Measurements from ENCODE around the gene MTA3. TPM values are rescaled to one million over a fixed set of nuclear protein-coding genes. Genes with fewer than 3 reads are reported as not detected.

MTA3 gene
- total and polyA plus RNA-seq, 2 of the 8 experiments (the other 6 are each of a cell fraction or from before 2014, with no cell fraction given), result 125 to 184 TPM

GRCh38 chr2:42567806-42568400 is 529 bp upstream of the MTA3 start (continued):
- TF ChIP-seq RNF2 (IDR thresholded peaks at IDR 0.05; ENCODE audit: borderline replicate concordance, low read depth, low read length, missing control alignments, poor library complexity, severe bottlenecking) (no peak), SIN3A (conservative IDR thresholded peaks at IDR 0.05 in 1 of 2, IDR thresholded peaks at IDR 0.05 in 1 of 2; ENCODE audit: low read depth in 1 of 2, low read length in 2 of 2) (0 out of 4 replicates have a peak, but pooled peaks of 1 of the 2 experiments have one; percentile 35), TEAD4 (IDR thresholded peaks at IDR 0.05; ENCODE audit: low read depth, low read length) (0 out of 2 replicates have a peak, but pooled peaks have one; percentile 34), BCL11A (IDR thresholded peaks at IDR 0.05; ENCODE audit: low read depth in 2 of 2, low read length in 2 of 2) (no peak), POLR2AphosphoS5 (IDR thresholded peaks at IDR 0.05; ENCODE audit: low read depth, low read length) (no peak), JUND (IDR thresholded peaks at IDR 0.05; ENCODE audit: low read length) (0 out of 2 replicates have a peak, but pooled peaks have one; percentile 5), RXRA (IDR thresholded peaks at IDR 0.05; ENCODE audit: insufficient read depth, low read depth, low read length) (0 out of 2 replicates have a peak, but pooled peaks have one; percentile 22), SP1 (IDR thresholded peaks at IDR 0.05; ENCODE audit: low read depth, low read length) (peak; percentile 52; the same call in 1 of the 2 replicates), SAP30 (IDR thresholded peaks at IDR 0.05; ENCODE audit: insufficient read depth, insufficient replicate concordance, low read length) (no peak), TCF12 (IDR thresholded peaks at IDR 0.05; ENCODE audit: low read depth, low read length) (0 out of 2 replicates have a peak, but pooled peaks have one; percentile 10), HDAC6 (IDR thresholded peaks at IDR 0.05; ENCODE audit: low read depth, low read length) (no peak), CHD2 (IDR thresholded peaks at IDR 0.05; ENCODE audit: low read length) (no peak), KDM4A (IDR thresholded peaks at IDR 0.05; ENCODE audit: low read depth, low read length, severe bottlenecking) (peak; percentile 7), KDM1A (IDR thresholded peaks at IDR 0.05; ENCODE audit: borderline replicate concordance, low read length) (peak; percentile 24; the same call in 1 of the 2 replicates), PHF8 (conservative IDR thresholded peaks at IDR 0.05; ENCODE audit: low read depth, low read length) (no peak), CHD1 (IDR thresholded peaks at IDR 0.05; ENCODE audit: low read depth, low read length) (no peak), NRF1 (IDR thresholded peaks at IDR 0.05; ENCODE audit: low read depth, low read length) (no peak), CEBPB (IDR thresholded peaks at IDR 0.05; ENCODE audit: low read depth, low read length) (no peak)

Data from H1 (cell line).